Measurements from ENCODE around the gene VEGFC.
A peak's percentile ranks its signal among the peaks of the same experiment; 100 is the strongest.

The VEGFC gene

DNA sequence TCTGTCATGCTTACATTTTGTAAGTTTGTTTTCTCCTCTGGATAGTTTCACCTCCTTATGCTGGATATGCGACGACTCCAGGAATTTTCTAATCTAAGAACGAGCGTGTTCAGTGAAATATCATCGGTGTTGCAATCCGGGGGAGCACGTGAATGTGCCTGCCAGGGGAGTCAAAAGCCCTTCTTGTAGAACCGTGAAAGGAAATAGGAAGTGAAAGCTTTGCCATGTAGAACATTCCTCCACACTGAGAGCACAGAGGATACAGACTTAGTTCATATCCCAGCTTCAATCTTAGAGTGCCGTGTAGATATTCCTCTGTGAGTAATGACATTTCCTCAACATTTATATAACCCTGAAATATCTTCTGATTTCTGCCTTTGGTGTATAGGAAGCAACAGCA is 121.2 kb downstream of the VEGFC start:
- no peak for DNase-seq

DNA sequence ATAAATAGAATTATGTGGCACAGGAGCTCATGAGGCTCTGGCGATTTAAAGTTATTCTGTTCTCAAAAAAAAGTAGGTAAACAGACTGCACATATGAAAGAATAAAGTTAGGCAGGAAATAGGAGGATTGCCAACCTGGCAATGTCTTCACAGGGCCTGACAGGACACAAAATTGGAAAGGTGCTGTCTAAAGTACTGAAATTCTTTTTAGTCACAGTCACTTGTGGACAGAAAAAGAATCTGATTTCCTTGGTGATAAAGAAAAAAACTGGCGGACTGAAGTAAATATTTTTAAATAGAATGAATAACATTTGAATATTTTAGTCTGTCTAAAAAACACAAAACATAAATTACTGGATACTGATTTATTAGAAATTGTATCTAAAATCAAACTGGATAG is 124.4 kb downstream of the VEGFC start:
- DNase-seq, result no peak

DNA sequence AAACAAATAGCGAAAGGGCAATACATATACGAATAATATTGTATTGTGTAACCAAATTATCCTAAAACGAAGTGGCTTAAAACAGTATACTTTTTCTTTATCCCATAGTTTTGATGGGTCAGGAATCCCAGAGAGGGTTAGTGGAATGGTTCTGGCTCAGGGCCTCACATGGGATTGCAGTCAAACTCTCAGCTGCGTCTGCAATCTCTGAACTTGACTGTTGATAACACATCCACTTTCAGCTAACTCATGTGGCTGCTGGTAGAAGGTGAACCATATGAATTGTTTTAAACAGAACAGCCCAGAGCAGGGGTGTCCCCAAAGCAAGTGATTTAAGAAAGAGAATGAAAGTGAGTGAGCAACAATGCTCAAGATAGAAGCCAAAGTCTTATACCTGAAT is 127.8 kb downstream of the VEGFC start:
- no peak for DNase-seq

DNA sequence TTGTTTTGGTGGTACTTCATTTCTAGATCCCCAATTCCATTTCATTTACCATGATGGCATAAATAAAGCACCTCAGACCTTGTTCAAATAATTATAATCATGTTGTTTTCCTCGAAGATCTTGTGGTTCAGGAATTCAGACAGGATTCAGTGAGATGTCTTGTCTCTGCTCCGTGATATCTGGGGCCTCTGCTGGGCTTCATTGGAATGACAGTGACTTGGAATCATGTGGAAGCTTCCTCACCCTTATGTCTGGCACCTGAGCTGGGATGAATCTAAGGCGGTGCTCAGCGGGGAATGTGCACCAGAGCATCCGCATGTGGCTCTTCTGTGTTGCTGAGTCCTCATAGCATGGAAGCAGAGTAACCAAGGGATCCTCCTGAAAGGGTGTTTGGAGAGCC is 132.2 kb downstream of the VEGFC start:
- DNase-seq, result no peak

DNA sequence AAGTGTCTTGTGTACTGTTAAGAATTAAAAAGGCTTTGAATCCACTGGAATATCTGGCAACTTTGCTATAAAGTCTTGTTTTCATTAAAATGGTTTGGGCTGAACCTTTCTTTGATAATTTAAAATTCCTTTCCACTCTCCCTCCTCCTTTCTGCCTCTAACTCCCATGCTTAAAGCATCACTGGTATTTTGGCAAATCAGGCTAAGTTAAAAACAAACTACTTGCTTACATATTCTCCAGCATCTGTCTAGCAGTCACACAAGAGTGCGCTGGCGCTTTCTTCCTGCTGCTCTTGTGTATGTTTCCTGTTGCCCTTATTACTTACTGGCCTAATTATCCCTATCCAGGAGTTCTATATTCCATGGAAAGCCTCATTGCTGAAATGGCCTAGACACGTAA is 136.6 kb downstream of the VEGFC start:
- peak; percentile 17 for DNase-seq

DNA sequence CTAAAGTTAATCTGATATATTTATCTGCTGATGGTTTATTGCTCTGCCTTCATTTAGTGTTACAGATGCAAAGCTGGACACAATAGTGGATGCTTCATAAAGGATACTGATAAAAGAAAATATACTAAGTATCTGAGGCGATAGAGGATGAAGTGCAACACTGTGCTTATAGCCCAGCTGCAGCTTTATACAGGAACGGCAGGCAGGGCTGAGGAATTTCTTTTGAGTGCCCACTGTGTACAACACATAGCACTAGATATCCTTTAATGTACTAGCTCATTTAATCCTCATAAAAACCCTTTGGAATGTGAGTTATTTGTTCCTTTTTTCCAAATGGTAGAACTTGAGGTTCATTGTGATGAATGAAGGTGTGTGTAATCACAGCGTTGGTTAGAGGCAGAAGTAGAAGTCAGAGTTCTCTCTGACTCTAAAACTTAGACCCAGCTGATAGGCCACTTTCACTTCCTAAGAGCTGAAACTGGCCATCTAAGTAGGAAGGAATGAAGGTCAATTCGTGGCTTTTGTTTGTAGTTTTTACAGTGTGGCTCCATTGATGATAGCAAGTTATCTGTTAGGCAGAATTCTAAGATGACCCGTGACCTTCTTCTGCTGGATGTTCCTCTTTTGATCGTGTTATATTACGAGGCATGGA is 138.0 kb downstream of the VEGFC start:
- no peak for DNase-seq

DNA sequence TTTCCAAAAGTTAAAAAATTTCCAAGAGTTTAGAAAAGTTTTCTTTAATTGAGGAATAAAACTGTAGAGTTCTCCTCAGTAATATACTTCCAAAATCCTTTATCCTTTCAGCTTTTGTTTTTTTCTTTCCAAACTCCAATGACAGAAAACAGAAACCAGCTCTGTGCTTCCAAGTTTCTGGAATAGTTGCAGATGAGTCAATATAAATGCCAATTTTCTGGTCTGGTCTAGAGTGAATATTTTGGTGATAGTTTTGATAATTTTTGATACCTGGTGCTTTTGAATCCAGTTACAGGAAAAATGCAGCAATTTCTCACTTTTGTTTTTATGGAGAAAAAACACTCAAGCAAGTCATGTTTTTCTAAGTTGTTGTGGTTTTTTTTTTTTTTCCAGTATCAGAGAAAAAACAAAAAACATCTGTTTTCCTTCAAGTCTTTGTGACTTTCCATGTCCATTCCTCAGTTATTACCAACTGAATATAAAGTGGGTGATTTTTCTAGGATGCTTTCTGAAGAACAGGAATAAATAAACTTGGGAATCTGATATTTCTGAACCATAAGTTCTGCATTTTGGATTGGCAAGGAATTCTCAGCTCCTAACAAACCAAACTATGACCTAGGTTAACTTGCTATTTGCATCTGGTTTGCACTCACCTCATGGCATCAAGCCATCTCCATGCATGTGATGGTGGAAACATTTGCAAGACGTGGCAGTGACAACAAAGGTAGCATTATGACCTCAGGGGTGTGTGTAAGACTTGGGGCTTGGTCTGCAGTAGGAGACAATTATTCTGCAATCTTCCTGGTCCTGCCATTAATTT is 139.1 kb downstream of the VEGFC start:
- DNase-seq, result peak; percentile 5

DNA sequence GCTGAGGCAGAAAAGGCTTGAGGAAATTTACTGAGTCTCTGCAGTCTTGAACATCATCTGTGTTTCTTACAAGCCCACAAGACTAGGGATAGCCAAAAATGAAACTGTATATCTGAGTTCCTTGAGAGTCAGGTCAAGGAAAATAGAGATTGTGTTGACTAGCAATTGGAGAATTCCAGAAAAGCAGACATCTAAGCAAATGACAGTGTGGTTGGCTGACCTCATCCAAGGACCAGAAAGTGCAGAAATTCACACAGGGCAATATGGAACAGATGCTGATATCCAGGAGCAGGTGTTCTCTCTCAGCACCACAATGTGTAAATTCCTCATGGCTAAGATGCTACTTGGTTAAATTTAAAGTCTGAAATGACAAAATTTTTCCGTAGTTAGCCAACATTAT is 146.4 kb downstream of the VEGFC start:
- DNase-seq, result no peak

DNA sequence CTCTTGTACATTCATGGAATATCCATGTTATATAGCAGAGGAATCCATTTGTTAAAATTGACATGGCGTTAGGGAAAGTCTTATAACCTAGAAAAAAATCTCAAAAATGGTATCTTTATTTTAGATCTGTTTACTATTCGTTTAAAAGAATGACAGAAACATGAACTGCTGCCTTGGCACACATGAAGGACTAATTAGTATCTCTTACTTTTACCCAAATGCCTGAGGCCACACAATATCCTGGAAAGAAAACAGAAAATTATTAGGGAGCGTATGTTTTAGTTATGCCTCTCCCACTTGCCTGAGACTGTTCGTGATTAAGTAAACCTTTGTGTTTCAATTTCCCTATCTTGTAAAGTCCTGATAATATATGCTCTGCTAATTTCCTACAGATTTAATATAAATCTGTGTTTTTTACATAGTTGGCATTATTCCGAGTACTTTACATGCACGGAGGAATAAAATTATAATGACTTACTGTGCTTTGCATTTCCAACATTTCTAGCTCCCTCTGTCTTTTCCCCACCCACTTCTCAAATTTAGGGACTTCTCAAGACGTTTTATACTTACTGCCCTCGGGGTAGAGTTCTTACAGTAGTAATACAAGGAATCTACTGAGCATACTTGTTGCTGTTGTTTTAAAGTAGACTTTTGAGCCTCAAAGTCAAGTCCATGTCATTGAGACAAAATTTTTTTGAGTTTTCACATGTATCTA is 147.3 kb downstream of the VEGFC start:
- DNase-seq, result no peak

DNA sequence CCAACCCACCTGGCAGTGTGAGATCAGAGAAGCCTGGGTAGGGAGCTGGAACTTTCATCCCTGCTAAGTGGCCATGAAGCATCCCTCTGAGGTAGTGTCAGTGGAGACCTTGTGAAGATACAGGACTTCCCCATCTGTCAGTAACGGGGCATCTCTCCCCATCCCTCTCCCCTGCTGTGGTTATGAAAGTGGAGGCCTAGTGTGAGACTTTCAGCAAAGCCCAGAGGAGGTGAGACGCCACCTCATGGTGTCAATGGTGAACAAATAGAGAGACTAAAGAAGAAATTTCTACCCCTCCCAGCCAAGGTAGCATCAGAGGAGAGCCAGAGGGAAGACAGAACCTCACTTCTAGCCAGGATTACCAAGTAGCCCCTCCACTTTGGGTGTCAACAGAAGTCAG is 150.2 kb downstream of the VEGFC start:
- no peak for DNase-seq

DNA sequence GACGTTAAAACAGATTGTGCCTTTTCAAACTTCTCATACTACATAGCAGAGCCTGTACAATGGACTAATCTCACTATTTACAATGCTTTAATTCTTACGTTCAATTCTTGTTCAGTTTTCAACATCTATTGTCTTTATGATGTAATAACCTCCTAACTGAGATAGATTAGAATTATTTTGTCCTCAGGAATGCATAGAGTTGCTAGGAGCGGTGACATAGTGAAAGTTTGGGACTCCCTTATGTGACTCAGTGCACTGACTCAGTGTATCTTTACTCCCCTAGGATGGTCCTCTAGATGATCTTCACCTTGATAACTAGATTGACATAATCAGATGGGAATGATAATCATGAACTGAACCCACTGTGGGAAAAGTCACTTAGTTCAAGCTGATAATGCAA is 151.5 kb downstream of the VEGFC start:
- DNase-seq, result no peak

DNA sequence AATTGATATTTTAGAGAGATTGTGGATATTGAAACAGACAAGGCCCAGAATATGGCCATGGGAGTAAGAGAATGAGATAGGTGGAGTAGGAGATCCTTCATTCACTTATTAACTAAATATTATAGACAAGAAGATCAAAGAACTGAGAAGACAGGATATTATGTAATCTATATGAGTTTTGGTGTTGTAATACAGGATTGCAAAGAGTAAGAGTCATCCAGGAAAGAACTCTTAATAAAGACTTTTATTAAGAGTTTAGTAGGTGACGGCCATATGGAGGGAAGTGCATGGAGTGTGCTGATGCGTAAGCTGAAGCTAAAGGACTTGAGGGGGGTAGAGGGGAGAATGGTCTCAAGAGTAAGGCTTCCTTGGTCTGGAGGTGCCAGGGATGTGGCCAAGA is 153.7 kb downstream of the VEGFC start:
- no peak for DNase-seq

DNA sequence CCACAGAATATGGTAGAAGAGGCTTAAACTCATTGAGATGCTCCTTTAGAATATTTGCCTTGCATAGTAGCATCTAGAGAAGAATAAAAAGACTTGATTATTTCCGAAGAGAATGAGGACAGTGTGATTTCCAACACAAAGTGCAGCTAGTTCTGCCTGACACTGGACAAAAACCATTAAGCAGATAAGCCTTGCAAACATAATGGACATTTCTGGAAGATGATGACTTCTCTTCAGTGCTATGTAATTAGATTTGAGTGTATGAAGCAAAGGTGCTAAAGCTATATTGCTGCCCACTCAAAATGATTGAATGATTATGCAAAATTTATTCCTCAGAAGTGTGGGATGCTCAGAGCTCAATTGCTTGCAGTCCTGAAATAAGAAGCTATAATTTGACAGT is 156.4 kb downstream of the VEGFC start:
- DNase-seq, result no peak

DNA sequence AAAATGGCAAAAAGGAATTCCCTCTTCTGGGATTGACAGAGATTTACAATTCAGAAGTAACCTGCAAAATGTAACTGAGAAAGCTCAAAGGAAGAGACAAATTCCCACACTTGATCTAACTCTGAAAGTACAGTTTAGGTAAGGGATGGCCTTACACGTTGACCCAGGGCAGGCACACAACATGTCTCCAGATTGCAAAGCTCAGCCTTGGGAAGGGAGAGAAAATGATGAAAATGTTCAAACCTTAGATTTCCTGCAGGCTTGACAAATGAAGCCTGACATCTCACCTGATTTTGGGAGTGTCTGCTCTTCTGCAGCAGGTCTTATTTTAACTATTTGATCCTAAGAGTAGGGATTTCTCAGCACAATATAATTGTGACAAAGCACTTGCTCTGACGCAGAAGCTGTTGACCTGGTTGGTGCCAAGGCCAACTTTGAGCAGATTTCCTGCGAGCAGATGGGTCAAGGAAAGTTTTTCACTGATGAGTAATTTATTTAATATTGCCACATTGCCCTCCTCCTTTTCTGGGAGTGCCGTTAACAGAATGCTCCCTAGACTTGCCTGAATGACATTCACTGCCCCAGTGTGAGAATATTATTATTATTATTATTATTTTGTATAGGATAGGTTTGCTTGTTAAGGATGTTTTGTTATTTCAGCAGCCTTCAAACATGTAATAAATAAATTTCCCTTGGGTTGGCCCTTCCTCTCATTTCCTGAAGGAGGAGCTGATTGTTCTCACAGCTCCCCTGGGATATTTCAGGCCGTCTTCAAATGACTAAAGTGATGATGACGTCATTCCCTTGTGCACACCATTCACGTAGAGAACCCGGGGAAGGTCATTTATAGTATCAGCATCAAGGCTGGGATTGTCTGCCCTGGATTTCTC is 157.1 kb downstream of the VEGFC start:
- DNase-seq, result peak; percentile 29
